ENCODE measurements around the gene SERTAD4. TPM values are rescaled to one million over a fixed set of nuclear protein-coding genes. Genes with fewer than 3 reads are reported as not detected.

Gene SERTAD4
- total RNA-seq: 0.17 and 0.29 TPM in 2 replicates

DNA sequence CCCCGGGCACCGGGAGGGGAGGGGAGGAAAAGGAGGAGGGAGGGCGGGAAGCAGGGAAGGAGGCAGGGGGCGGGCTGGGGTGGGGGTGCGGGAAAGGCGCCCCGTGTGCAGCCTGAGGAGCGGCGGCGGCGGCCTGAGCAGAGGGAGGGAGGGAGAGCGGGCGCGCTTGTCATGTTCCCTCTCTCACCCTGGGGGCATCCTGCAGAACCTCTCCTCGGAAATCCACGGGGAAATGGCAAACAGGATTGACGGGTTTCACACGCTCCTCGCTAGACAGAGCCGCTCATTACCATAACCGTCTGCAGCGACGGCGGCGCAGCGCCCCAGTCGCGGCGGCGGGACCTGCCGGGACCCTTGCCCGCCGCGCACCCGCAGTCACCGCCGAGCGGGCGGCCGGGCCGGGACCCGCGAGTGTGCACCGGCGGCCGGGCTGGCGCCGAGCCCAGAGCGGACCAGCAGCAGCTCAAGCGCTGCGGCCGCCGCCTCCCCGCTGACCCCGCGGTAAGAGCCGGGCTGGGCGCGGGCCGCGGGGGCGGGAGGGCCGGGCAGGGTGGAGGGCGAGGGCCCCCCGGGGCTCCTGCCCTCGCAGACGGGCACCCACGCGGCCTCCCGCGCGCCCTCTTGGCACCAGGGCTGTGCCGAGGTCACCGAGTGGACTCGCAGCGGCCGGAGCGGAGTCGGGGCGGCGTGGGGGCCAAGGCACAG, at the start of gene SERTAD4:
SERTAD4 (plus strand) TSS at position 286 of the 705 bp plus-strand sequence. CDS start 5,165 bp downstream, outside the sequence.

Other genes starting within 250 kb of the SERTAD4 start
- 0.87 and 3.3 TPM in 2 replicates for gene HHAT, start 96.1 kb downstream of the SERTAD4 start, total RNA-seq

Data from smooth muscle cell of trachea (primary cell).